Suppressor macrophage treated with lipopolysaccharide for 4 hours (primary cell): ENCODE data around the gene PFKL.
A peak's percentile ranks its signal among the peaks of the same experiment; 100 is the strongest.
"Not testable (repeated sequence)": the region's sequence is repeated elsewhere in the genome, so short reads cannot be mapped to it uniquely, and the experiment has no call there.

ENCODE experiments used
- DNase-seq: peaks from one replicate; pipeline ENCODE4 v3.0.0-alpha.2; 2020

PFKL gene

GRCh38 chr21:44329971-44330681 is 30.3 kb downstream of the PFKL start:
- no peak for DNase-seq

- no peak for DNase-seq
Measured at GRCh38 chr21:44330698-44331097, 30.8 kb downstream of the PFKL start.

DNA sequence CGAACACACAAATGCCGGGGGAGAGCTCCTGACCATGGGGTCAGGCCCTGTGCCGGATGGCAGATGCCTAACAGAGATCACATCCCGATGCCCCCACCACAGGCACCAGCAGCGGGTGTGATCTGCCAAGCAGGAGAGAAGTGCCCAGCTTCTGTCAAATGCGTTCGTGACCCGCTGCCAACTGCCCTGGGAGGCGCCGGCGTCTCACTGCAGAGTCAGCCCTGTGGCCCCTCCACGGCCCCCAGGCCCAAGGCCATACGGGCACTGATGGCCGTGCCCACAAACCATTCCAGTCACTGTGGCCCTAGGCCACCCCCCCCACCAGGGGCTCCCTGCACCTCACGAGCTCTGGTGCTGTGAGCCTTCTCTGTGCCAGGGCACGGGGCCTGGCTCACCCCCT is 31.4 kb downstream of the PFKL start:
- DNase-seq, result no peak

- DNase-seq, result no peak
Measured at GRCh38 chr21:44331650-44332307, 31.9 kb downstream of the PFKL start.

DNA sequence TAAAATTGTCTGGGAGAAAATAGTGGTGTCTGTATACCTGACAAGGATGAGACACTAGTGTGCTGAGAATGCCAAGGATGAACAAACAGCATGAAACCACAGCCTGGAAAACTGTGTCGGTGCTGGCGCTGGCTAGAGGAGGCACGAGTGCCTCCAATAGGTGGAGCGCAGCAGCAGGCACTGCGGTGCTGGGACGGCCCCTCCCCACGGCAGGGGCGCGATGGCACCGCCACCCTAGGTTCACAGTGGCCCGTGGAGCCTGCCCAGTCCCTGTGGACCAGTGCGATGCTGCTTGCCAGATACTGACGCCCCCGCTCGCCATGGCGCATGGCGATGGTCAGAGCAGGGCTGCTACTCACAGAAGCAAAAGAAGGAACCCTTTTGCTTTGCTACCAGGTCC is 32.5 kb downstream of the PFKL start:
- no peak for DNase-seq

- DNase-seq, result no peak
Measured at GRCh38 chr21:44332965-44333364, 33.1 kb downstream of the PFKL start.

GRCh38 chr21:44333509-44334328 is 33.9 kb downstream of the PFKL start:
- no peak for DNase-seq

DNA sequence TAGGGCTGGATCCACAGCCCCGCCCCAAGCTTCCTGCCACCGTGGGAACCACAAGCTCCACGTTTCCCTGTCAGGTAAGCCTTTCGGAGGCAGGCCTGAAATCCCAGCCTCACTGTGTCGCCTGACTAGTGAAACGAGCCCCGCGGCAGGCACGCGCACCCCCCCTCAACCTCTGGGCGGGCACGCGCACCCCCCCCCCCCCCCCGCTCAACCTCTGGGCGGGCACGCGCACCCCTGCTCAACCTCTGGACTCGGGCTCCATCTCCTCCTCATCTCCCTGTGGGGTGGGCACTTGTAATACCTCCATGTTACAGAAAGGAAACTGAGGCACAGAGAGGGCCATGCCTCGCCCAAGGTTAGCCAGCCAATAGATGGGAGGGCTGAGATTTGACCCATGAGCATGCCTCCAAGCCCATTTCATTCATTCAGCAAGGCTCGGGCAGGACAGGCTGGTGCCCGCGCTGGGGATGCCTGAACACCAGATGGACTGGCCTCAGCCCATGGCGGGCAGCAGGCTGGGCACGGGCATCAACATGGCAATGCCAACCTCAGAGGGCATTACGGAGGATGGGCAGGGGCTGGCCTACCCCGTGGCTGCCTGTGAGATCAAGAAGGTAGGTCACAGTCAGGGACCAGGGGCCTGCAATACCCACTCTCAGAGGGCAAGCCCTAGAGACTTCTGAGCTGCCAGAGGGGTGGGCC is 34.6 kb downstream of the PFKL start:
- no peak for DNase-seq

GRCh38 chr21:44335266-44336059 is 35.6 kb downstream of the PFKL start:
- DNase-seq, result no peak

DNA sequence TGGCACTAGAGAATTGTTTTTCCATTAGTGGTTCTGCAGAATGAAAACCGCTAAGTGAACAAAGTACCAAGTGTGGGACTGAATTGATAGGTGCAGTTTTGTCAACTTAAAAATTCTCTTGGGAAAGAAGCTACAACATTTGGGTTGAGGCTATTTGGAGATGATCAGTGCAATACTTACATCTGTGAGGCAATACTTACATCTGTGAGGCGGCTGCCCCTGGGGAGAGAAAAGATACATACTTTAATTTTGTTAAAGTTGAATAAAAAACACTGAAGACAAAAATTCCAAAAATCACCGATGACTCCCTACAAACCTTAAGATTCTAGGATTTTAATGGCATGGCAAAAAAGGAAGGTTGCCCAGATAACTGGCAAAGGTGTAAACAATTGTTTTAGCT is 37.6 kb downstream of the PFKL start:
- no peak for DNase-seq

- DNase-seq, result no peak
Measured at GRCh38 chr21:44337941-44338895, 38.4 kb downstream of the PFKL start.

DNA sequence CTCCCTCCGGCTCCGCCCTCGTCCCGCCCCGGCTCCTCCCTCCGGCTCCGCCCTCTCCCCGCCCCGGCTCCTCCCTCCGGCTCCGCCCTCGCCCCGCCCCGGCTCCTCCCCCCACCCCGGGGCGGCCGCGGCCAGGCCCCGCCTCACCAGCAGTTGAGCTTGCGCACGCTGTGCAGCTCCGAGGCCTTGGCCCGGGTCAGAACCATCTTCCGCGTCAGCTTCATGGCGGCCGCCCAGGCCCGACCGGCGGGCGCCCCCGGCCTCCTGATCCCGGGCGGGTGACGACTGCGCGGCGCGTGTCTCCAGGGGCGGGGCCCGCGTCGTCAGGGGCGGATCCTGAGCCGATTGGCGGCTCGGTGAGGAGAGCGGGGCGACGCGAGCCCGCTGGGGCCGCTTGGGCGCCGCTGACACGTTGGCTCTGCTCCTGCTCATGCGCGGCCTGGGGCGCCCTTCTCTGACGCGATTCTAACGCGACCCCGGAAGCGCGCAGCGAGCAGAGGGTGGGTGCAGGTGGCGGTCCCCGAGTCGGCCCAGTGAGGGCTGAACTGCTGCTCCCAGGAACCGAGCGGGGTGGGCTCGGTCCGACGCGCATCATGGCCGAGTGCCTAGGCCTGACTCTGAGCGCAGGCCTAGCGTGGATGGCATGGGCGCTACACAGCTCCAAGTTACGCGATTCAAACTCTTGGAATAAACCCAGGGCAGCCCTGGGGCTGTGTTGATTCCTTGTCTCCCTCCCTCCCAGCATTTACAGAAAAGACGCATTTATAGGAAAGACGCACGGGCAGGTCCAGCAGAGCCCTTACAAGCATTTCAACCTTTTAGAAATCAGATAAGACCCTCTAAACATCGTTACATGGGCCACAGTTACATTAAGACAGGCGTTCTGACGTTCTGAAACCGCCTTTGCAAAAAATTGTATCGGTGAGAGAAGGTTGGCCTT is 39.4 kb downstream of the PFKL start, which contains the start of gene CFAP410:
Gene CFAP410, minus strand, starts transcription at position 420 of the 940 bp plus-strand sequence. Its CDS starts 196 bp downstream, at position 224.
- peak; percentile 98 for DNase-seq

- DNase-seq, result not testable (repeated sequence)
Measured at GRCh38 chr21:44341726-44342458, 42.0 kb downstream of the PFKL start.

DNA sequence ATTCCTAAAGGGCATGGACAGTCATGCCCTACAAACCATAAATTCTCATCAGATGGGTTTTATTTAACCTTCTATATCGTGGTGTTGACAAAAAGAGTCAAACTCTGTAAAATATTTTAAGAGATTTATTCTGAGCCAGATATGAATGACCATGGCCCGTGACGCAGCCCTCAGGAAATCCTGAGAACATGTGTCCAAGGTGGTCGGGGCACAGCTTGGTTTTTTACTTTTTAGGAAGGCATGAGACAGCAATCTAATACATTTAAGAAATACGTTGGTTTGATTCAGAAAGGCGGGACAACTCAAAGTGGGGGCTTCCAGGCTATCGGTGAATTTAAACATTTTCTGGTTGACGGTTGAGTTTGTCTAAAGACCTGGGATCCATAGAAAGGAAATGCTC is 43.1 kb downstream of the PFKL start:
- not testable (repeated sequence) for DNase-seq

- DNase-seq, result no peak
Measured at GRCh38 chr21:44344541-44345183, 44.8 kb downstream of the PFKL start.

- DNase-seq, result no peak
Measured at GRCh38 chr21:44345495-44345894, 45.6 kb downstream of the PFKL start.

GRCh38 chr21:44347911-44348451 is 48.1 kb downstream of the PFKL start:
- no peak for DNase-seq

DNA sequence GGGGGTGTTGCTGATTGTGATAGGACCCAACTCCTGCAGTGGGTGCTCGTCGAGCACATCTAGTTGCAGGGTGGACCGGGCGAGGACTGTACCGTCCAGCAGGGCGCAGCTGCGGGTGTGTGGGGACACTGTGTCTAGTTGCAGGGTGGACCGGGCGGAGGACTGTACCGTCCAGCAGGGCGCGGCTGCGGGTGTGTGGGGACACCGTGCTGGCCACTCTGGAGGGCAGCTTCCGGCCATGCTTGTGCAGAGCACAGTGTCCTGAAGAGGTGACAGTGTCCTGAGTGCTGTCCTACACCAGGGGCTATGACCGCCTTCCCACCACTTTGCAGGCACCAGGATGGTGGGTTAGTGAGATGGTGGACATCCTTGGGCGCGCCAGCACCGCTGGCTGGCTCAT is 49.0 kb downstream of the PFKL start:
- DNase-seq, result no peak
